ENCODE measurements around the gene CEP131. TPM values are rescaled to one million over a fixed set of nuclear protein-coding genes. Genes with fewer than 3 reads are reported as not detected.
"Not testable (repeated sequence)": the region's sequence is repeated elsewhere in the genome, so short reads cannot be mapped to it uniquely, and the experiment has no call there.

CEP131 gene
- total RNA-seq, 2 donors from 2014 or later = 2.9 to 5.0 TPM

DNA sequence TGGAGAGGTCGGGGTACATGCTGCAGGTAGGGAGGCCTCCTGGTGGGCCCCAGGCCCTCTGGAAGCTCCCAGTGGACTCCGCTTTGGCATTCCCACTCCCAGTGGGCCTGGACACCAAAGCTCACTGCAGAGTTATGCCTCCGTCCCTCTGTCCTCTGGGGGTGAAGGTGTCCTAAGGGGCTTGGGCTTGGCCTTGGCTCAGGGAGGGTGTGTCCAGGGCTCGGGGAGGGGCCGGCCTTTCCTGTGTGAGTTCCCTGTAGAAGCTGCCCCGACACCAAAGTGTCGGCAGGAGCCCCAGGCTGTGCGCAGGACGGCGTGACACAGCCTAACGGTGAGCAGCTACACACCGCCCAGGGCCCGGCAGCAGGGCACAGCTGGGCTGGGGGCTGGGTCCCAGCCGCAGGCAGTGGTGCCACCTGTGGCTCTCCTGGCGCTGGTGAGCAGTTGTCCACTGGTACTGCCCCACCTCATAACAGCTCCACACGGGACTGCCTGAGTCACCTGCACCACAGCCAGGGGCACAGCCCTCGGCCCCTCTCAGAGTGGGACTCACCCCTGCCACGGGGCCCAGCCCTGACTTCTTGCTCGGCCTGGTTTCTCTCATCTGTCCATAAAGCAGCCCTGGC is 10.0 kb upstream of the CEP131 start:
- intact Hi-C loops (cut with DNase I) = no loop called here
- no peak for DNase-seq (ENCODE audit: low spot score)

DNA sequence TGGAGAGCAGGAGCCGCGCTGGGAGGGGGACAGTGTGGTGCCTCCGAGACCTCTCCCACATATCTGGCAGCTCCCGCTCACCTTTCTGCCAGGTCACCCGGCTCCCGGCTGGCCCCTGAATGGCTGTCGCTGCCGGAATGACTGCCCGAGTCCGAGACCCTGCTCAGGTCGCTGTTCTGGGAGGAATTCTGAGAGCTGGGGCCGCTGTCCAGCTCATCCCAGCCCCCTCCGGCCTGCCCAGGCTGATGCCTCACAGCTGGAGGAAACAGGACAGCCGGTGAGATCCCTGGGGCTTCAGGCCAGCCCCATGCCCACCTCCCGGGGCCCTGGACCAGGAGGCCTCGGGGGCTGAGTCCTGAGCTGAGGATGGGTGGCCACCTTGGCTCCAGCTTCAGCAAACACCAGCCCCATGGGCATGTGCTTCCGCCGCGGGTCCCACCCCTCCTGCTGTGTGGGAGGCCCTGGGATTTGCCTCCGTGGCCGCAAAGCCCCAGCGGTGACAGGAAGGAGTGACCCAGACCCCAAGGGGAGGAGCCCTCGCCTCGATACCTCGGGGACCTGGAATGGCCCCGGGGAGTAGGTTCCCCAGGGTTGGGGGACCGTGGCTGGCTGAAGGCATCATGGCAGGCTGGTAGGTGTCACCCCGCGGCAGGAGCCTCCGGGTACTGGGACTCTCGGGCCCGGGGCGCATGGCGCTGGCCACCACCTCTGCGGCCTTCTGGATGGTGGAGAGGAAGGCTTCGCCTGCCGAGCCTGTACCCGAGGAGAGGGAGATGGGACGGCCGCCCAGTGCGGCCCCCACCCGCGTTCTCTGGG is 9.2 kb upstream of the CEP131 start:
- intact Hi-C loops (cut with DNase I) = no loop called here
- DNase-seq (ENCODE audit: low spot score) = no peak

DNA sequence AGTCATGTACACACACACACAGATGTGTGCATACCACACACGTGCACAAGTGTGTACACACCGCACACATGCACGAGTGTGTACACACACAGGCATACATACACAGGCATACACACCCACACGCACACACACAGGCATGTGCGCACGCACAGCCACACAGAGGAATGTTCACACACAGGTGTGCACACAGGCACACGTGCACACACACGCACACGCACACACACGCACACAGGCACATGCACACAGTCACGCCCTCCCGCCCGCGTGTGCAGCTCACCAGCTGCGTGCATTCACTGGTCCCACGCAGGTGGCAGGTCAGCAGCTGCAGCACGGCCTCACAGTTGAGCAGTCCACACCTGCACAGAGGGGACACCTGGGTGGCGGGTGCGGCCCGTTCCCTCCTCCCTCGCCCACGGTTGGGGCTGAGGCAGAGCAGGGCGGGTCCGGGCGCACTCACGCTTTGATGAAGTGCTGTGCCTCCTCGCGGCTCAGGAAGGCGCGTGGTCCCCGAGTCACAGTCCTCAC is 8.4 kb upstream of the CEP131 start:
- intact Hi-C loops (cut with DNase I) = no loop called here
- no peak for DNase-seq (ENCODE audit: low spot score)

DNA sequence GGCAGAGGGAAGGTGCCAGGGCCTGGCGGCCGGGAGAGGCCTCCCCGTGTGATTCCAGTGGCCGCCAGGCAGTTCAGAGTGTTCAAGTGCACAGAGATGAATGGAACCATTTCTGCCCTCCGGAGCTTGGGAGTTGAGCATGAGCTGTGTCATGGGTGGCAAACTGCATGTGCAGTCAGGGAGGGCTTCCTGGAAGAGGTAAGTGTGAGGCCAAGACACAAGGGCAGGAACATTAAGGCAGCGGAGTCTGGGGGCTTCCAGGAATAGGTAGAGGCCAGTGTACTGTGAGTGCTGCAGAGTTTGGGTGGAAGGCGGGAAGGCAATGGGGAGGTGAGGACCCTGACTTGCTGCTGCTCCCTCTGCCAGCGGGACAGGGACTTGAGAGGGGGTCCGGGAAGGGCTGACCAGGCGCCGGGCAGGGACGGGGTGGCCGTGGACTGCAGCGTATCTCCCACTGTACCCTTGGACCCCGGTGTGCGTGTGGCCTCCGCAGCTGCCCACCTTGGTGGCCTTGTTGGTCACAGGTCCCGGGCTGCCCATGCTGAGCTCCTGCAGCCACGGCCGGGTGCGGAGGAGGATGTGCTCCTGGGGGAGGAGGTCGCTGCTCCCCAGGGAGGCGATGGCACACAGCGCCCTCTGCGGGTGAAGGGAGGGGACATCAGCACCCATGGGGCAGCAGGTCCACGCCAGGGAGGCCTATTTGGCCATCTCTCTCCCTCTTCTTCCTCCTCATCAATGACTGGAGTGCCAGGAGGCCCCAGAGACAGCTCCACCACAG is 7.5 kb upstream of the CEP131 start:
- DNase-seq (ENCODE audit: low spot score) = no peak
- intact Hi-C loops (cut with DNase I) = no loop called here

DNA sequence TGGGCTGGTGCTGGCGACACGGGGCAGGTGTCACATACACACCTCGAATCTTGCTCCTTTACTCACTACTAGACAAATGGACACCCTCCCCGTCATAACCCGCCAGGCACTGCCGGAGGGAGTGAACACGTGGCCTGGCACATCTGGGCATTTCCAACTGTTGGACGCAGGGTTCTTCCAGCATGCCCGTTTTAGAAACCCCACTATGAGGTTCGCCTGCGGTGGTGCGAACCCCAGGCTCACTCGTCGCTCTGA is 6.8 kb upstream of the CEP131 start:
- intact Hi-C loops (cut with DNase I) = no loop called here
- DNase-seq (ENCODE audit: low spot score) = no peak

DNA sequence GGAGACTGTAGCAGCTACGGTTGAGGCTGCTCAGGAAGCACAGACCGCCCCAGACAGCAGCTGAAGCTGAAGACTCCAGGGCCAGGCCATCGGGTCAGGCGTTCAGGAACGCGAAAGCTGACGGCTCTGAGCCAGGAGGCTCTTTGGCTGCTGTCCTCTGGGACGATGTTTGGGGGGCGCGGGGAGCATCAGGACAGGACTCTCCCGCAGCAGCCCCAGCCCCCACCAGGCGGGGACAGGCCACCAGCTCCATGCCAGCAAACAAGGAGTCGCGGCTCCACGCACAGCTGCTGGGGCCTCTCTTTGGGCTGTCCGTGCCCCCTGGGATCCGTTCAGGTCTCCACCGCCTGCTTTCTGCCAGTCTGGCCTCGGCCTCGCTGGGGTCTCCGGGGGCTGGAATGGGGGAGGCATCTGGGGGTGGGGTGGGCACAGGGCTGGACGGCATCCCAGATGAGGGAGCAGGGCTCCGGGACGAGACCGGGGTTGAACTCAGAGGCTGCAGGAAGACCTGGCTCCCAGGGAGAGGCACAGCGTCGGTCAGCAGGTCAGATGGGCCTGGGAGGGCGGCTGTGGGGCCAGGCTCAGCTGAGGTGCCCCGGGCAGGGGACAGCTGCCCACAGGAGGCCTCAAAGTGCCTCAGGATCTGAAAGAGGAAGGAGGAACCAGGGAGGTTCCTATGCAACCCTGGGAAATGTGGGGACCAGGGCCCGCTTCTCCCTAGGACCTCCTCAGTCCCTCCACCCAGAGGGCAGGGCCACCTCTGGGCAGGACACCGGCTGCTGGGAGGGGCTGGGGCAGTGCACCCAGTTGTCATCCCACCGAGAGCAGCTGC is 6.3 kb upstream of the CEP131 start:
- intact Hi-C loops (cut with DNase I) = no loop called here
- DNase-seq (ENCODE audit: low spot score) = no peak

DNA sequence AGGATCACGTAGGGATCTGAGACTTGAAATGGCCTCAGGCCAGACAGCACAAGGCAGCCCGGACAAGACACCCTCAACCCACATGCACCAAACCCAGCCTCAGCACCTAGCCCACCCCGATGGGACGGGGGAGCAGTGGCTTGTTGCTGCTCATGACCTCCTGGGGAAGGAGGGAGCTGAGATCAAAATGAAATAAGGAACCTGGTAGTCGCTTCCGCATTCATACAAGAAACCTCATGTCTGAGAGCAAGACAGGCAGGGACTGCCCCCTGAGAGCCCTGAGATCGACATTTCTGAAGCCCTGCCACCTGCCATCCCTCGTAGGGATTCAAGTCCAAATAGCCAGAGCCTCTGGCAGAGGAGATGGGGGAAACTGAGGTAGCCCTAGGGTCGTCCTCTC is 5.7 kb upstream of the CEP131 start:
- intact Hi-C loops (cut with DNase I) = no loop called here
- no peak for DNase-seq (ENCODE audit: low spot score)

DNA sequence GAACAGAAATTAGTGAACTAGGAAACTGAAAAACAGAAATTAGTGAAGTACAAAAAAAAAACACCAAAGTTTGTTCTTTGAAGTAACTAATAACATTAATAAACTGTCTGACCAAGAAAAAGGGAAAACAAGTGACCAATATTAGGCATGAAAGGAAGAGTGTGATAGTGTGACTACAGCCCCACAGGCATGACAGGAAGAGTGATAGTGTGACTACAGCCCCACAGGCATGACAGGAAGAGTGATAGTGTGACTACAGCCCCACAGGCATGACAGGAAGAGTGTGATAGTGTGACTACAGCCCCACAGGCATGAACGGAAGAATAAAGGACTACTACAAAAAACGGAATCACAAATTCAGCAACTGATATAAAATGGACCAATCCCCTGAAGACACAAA is 4.9 kb upstream of the CEP131 start:
- intact Hi-C loops (cut with DNase I); DNase-seq (ENCODE audit: low spot score): not testable (repeated sequence)

DNA sequence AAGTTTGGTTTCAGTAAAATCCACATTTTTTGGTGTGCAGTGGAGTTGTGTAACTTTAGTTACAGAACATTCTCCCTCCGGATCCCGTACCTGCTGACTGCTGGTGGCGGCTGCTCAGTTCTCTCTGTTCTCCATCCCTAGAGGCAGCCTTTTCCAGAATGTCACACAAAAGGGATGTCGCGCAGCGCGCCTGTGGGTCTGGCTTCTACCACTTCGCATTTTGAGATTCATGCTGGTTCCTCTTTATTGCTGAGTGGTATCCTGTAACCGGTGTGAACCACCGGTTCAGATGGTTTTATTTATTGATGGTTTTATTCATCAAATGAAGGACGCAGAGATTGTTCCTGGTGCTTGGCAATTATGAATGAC is 981 bp upstream of the CEP131 start:
- no peak for DNase-seq (ENCODE audit: low spot score)
- intact Hi-C loops (cut with DNase I) = no loop called here

DNA sequence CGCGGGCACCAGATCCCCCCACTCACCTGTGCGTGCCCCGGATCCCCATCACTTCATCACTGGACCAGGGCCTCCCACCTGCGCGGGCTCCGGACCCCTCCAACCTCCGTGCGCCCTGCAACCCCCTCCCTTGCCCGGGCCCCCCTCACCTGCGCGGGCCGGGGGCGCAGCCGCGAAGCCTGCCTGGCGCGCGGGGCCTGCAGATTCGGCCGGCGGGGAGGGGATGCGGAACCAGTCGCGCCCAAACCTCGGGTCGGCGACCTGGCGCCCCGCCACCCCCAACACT is 202 bp downstream of the CEP131 start:
- intact Hi-C loops (cut with DNase I) = no loop called here

DNA sequence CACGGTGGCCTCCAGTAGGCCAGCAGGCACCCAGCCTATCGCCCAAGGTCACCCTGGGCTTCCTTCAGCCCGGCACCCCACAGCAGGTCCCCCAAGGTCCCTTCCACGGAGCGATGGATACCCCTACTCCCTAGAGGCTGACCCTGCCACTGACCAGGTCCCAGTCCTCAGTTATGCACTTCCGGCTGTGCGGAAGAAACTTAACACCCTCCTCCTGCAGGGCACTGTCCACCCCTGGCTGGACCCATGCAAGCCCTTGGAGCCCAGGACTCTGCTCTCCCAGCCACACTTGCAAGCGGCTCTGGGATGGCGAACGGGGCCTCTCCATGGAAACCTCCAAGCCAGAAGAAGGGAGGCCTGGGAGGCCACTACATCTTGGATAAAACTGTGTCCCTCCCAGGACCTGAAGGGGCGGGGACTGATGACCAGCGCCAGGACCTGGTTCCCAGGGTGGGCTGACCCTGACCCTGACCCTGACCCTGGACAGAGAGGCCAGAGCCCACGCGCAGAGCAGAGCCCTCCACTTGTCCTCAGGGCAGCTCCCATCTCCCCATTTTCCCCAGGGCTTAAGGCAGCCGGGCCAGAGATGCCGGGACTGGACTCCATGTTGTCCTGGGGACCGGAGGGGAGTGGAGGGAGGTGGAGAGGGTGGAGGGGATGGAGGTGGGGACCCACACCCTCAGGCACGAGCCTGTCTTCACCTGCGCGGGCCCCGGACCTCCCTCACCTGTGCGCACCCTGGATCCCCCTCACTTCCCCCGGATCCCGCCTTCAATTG is 734 bp downstream of the CEP131 start:
- intact Hi-C loops (cut with DNase I) = no loop called here

More for the DNA sequence above, 202 bp downstream of the CEP131 start:
- DNase-seq (ENCODE audit: low spot score) = no peak

DNA sequence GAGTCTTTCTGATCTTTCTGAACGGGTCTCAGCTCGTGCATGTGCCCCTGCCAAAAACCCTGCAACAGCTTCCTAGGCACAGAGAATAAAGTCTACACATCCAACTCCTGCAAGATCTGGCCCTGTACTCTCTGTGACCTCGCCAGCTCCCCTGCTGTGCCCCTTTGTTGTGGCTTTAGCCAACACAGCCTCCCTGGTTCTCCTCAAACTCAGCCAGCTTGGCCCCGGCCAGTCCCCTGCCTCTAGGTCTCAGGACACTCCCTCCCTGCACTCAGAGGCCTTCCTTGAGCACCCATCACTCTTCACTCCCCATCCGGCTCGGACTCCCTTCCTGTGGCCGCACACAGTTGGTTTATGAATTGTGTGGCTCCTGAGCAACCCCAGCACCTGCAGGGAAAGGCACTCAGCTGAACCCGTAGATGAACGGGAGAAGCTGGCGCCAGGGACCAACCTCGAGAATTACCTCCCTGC is 1.4 kb downstream of the CEP131 start:
- intact Hi-C loops (cut with DNase I) = no loop called here
- DNase-seq (ENCODE audit: low spot score) = no peak

More for the DNA sequence above, 734 bp downstream of the CEP131 start:
- DNase-seq (ENCODE audit: low spot score) = no peak

DNA sequence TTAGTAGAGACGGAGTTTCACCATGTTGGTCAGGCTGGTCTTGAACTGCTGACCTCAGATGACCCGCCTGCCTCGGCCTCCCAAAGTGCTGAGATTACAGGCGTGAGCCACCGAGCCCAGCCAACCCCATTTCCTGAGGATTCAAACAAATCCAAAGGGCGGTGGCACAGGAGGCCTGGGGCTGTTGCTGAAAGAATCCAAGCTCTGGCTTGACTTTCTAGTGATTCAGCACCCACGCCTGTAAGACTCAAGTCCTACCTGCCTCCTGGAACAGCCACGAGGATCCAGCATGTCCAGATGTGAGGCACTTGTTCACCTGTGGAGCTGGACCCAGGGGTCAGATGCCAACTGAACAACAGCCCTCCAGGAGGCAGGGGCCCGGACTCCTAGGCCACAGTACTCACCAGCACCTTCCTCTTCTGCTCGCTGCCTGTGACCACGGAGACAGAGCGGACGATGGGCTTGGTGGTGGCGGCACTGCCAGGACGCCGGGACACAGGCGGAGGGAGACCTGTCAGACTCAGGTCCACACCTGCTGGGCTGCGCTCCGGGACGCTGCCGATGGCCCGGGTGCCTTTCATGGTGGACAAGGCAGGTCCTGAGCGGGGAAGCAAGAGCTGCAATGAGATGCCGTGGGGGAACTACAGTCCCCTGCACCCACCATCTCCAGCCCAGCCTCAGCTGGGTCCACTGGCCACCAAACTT is 3.1 kb downstream of the CEP131 start:
- DNase-seq (ENCODE audit: low spot score) = no peak
- intact Hi-C loops (cut with DNase I) = no loop called here

DNA sequence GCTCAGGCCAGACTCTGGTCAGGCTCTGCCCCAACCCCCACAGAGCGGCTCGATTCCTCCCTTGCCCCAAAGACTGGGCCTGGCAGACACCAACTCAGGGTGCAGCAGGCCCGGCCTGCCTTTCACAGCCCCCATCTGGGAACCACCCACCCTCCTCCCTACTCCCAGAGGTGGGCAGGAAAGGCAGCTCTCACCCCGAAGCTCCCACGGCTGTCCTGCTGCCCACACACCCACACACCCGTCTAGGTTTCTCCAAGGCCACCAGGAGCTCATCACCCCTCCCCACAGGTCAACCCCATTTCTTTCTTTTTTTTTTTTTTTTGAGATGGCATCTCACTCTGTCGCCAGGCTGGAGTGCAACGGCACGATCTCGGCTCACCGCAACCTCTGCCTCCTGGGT is 3.8 kb downstream of the CEP131 start:
- DNase-seq (ENCODE audit: low spot score) = no peak
- intact Hi-C loops (cut with DNase I) = no loop called here

DNA sequence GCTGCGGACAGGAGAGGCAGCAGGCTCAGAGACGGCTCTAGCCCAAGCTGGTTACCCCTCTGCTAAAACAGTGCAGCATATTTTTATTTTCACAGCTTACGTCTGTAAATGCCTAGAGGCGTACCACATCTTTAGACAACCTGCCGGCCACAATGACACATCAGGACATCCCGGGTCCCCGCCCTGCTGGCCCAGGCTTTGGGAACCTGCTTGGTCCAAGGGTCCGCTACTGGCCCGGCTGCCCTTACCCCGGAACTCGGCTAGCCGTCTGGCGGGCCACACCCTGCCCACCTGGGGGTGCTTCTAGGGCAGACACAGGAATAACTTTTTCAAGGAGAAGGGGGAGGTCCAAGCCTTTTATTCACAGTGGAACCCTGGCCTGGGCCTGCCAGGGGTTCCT is 4.3 kb downstream of the CEP131 start:
- intact Hi-C loops (cut with DNase I) = no loop called here
- DNase-seq (ENCODE audit: low spot score) = no peak

DNA sequence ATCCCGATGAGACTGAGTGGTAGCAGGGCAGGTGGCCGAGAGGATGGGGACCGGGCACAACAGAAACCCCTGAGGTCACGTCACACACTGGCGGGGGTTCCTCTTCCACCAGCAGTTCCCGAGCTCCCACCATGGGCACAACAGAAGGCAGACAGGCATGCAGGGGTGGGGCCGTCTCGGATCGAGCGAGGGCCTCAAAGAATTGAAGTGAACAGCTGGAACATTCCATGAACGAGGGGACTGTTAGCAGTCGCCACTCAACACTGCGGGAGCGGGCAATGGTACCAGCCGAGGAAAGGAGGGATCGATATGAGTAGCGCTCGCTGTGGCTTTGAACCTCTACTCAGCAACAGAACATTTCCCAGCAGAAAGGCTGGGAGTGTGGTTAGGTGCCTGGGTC is 5.3 kb downstream of the CEP131 start:
- intact Hi-C loops (cut with DNase I) = no loop called here

DNA sequence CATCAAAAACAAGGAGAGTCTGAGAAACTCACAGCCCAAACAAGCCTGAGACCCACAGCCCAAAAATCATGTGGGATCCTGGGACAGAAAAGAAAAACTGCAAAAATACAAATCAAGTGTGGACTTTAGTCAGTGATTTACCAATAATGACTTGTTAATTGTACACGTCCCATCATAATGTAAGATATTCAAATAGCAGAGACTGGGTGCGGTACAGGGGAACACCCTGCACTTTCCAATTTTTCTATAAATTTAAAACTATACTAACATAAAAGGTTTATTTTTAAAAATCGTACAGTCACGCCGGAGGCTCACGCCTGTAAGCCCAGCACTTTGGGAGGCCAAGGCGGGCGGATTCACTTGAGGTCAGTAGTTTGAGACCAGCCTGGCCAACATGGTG is 8.8 kb downstream of the CEP131 start:
- intact Hi-C loops (cut with DNase I) = no loop called here
- DNase-seq (ENCODE audit: low spot score) = no peak

More for the DNA sequence above, 5.3 kb downstream of the CEP131 start:
- DNase-seq (ENCODE audit: low spot score) = no peak

DNA sequence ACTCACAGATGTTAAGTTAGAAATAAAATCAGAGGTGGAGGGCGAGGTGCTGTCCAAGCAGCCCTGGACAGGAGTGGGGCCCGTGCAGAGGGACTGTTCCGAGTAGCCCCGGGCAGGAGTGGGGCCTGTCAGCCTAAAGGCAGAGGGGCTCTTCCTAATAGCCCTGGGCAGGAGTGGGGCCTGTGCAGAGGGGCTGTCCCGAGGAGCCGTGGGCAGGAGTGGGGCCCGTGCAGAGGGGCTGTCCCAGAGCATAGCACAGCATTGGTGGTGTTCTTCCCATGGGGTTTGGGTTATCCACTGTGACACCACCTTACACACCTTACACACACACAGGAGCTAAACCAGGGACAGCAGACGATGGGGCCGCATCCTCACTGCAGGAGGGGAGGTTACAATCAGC is 10.4 kb downstream of the CEP131 start:
- no peak for DNase-seq (ENCODE audit: low spot score)
- intact Hi-C loops (cut with DNase I) = no loop called here
